SK-N-MC (cell line): ENCODE results near the gene TTLL3.

Source experiments
- EZH2 ChIP-seq: fragments of 200-600 bp; sonication (generic); IDR thresholded peaks from one replicate; pipeline ENCODE4 v1.6.1; 2017; ENCODE audit warnings: antibody characterized with exemption
- POLR2AphosphoS5 ChIP-seq: IDR thresholded peaks from 2 replicates; pipeline ENCODE4 v1.6.1; 2012; ENCODE audit warnings: mild to moderate bottlenecking, low read depth, low read length, borderline replicate concordance

DNA sequence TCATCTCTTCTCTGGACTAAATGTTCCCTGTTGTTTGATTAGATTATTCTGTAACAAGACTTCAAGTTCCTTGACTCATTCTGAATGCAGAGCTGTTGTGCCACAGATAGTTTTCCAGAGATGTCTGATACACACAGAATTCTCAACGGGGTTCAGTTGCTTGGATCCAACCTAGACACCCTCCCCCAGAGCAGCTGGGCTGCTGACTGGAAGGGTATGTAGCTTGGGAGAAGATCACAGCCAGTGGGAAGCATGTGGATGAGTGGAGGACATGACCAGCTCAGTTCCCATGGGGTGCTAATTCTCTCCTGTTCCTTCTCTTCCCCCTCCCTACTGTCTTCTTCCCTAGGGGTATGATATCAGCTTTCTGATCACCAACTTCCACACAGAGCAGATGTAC, 6.6 kb upstream of the TTLL3 start:
- TF ChIP-seq EZH2: no peak
- TF ChIP-seq POLR2AphosphoS5: no peak
